ENCODE measurements around the gene CBL. TPM values are rescaled to one million over a fixed set of nuclear protein-coding genes. Genes with fewer than 3 reads are reported as not detected.

CBL gene
- total and polyA plus RNA-seq, 12 donors, result 2.7 to 15.6 (median 8.2) TPM

DNA sequence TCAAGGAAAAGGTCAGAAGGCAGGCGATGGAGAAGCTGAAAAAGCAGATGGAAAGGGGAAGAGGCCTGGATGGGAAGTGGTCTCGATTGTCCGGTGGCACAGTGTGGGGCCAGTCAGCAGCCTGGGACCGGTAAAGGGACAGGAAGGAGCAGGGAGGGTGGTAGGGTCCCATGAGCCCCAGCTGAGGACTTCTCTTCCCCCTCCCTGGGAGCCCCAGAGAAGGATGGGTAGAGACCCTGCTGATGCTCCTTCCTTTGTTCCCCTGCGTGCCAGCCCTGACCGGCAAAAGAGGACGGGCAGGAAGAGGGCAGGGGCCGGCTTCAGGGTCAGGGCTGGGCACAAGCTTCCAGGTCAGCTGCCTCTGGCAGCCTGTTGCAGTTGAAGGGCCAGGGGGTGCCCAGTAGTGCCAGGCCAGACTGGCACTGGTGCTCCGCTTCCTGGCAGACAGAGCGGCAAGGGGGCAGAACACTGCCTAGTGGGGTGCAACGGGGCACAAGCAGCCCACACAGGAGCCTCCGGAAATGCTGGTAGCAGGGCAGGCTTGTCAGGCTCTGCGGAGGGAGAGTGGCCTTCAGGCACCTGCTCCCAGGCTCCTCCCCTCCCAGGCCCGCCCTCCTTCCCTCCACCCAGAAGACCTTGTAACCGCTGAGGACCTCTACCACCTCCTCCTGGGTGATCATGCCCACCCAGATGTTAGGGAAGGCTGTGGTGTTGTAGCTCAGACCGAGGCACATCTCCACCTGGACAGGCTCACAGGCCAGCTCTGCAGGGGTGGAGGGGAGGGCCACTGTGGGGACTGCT lies 135.3 kb downstream of the CBL start:
- ATAC-seq (peak in 3 of 8 donors; percentile 0 to 8 (median 1)), DNase-seq (no peak)
- Histone ChIP-seq H3K36me3 (peaks cover 0 to 16% (median 4%) of the 10 kb centered on the region in 9 donors), H3K4me1 (peaks cover 16 to 50% (median 40%) of the 10 kb centered on the region in 9 donors), H3K27me3 (peaks cover 0 to 38% (median 0%) of the 10 kb centered on the region in 7 donors), H3K27ac (peak overlapping the region; percentile 85 to 100 (median 97)), H3K9me3 (no peaks in the 10 kb centered on the region), H3K4me3 (peak overlapping the region in 7 of 10 donors; percentile 61 to 91 (median 80))
- intact Hi-C loops (cut with DNase I), result loop anchor here in 1 of 10 donors (5.0 to 10.0 kb wide), 2 partner anchors 41 to 133 kb away; partner anchors contain the start of gene USP2
- no peak for TF ChIP-seq CTCF (IDR thresholded peaks at IDR 0.05)
- 51 to 62% methylated on average over 15 to 16 of the region's 16 CpGs for WGBS, 2 donors

DNA sequence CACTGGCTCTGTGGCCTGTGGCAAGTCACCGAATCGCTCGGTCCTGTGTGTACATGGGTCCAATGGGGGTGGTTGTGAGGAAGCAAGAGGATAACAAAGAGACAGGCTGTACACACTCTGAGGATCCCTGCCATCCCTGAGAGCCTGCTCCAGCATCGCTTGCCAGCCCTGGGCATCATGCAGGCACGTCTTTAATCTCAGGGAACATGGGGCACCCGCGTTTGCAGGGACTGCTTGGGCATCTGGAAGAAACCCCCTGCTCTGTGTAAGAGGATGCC lies 135.8 kb downstream of the CBL start:
- WGBS, 2 donors, result 85 to 87% methylated on average over 7 of the region's 7 CpGs
- Histone ChIP-seq H3K27me3 (peaks cover 0 to 38% (median 0%) of the 10 kb centered on the region in 7 donors), H3K4me3 (no peak overlapping the region), H3K4me1 (peaks cover 16 to 48% (median 40%) of the 10 kb centered on the region in 9 donors), H3K9me3 (no peaks in the 10 kb centered on the region), H3K36me3 (peaks cover 0 to 11% (median 0%) of the 10 kb centered on the region in 9 donors), H3K27ac (peak overlapping the region in 3 of 10 donors; percentile 97 to 100 (median 98))
- intact Hi-C loops (cut with DNase I), result loop anchor here in 1 of 10 donors (5.0 to 10.0 kb wide), 2 partner anchors 40 to 133 kb away; partner anchors contain the start of gene USP2
- DNase-seq (no peak), ATAC-seq (no peak)
- no peak for TF ChIP-seq CTCF (IDR thresholded peaks at IDR 0.05)

GRCh38 chr11:119342362-119343130 lies 136.4 kb downstream of the CBL start:
- Histone ChIP-seq H3K27me3 (peaks cover 0 to 38% (median 0%) of the 10 kb centered on the region in 7 donors), H3K9me3 (no peaks in the 10 kb centered on the region), H3K27ac (no peak overlapping the region), H3K4me1 (peaks cover 16 to 47% (median 40%) of the 10 kb centered on the region in 9 donors), H3K4me3 (no peak overlapping the region), H3K36me3 (peaks cover 0 to 5% (median 0%) of the 10 kb centered on the region in 9 donors)
- intact Hi-C loops (cut with DNase I), result loop anchor here in 1 of 10 donors (5.0 to 10.0 kb wide), 2 partner anchors 40 to 132 kb away; partner anchors contain the start of gene USP2
- ATAC-seq (no peak), DNase-seq (no peak)
- no peak for TF ChIP-seq CTCF (IDR thresholded peaks at IDR 0.05)
- WGBS, 2 donors, result 87 to 89% methylated on average over 10 of the region's 10 CpGs

DNA sequence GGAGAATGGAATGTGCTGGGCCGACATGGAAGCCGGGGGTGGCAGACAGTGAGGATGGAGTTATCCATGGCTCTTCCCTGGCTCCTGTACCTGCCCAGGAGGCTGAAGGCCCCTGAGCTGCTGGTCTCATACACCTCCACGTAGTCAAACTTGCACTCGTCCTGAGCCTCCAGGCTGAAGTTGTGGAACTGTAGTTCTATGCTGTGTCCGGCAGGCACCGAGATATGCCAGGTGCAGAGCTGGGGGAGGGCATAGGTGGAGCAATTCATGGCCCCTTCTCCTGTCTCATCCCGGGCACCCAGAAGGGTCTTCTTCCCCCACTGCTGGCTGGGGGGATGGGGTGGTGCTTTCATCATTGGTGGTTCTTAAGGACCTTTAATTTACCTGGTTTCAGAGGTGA lies 137.6 kb downstream of the CBL start:
- intact Hi-C loops (cut with DNase I), result loop anchor here in 1 of 10 donors (5.0 to 10.0 kb wide), 2 partner anchors 39 to 131 kb away; partner anchors contain the start of gene USP2
- no peaks in the 10 kb centered on the region for H3K36me3 ChIP-seq
- ATAC-seq (no peak), DNase-seq (no peak)
- H3K27ac ChIP-seq, result no peak overlapping the region
- TF ChIP-seq CTCF (IDR thresholded peaks at IDR 0.05), result no peak
- peaks cover 8 to 37% (median 30%) of the 10 kb centered on the region in 9 donors for H3K4me1 ChIP-seq
- peaks cover 0 to 35% (median 0%) of the 10 kb centered on the region in 7 donors for H3K27me3 ChIP-seq
- WGBS, 2 donors, result 91 to 92% methylated on average over 7 of the region's 7 CpGs
- no peaks in the 10 kb centered on the region for H3K9me3 ChIP-seq
- H3K4me3 ChIP-seq, result no peak overlapping the region
